T-helper 17 cell (primary cell): Measurements from ENCODE around the gene PEDS1. TPM values are rescaled to one million over a fixed set of nuclear protein-coding genes. Genes with fewer than 3 reads are reported as not detected.
"Not testable (repeated sequence)": the region's sequence is repeated elsewhere in the genome, so short reads cannot be mapped to it uniquely, and the experiment has no call there.

Source experiments
- ATAC-seq: fragments of 150-1000 bp; cut with Tn5 transposase; 2 replicates; pipeline ENCODE4 v1.10.0; 2021; ENCODE audit warnings: mild to moderate bottlenecking, moderate library complexity
- DNase-seq, 3 donors: peaks; one replicate each; pipeline versions ENCODE4 v3.0.0 to v3.0.0-alpha.2; 2020 to 2021
- H3K9me3 ChIP-seq: one replicate; pipeline ENCODE4 v1.7.0; 2013; ENCODE audit warnings: low read length, mild to moderate bottlenecking; ENCODE audit not compliant: control insufficient read depth, poor library complexity, severe bottlenecking
- H3K27ac Mint-ChIP-seq: one replicate; pipeline ENCODE4 v1.8.0; 2022; ENCODE audit warnings: mild to moderate bottlenecking, moderate library complexity, mixed read lengths
- H3K27me3 Mint-ChIP-seq: one replicate; pipeline ENCODE4 v1.8.0; 2022; ENCODE audit warnings: mixed read lengths
- H3K36me3 Mint-ChIP-seq: one replicate; pipeline ENCODE4 v1.8.0; 2022; ENCODE audit warnings: low read depth, mixed read lengths
- H3K4me1 Mint-ChIP-seq: one replicate; pipeline ENCODE4 v1.8.0; 2022; ENCODE audit warnings: mild to moderate bottlenecking, mixed read lengths
- H3K4me3 Mint-ChIP-seq: one replicate; pipeline ENCODE4 v1.8.0; 2022; ENCODE audit warnings: mild to moderate bottlenecking, moderate library complexity, mixed read lengths
- total RNA-seq, 4 donors: library from RNA in 2 of 4; stranded (reverse) in 2 of 4; gene quantifications; one replicate each; pipeline ENCODE4 v1.2.3 and lab custom pipeline; 2022 to 2026

PEDS1 gene
- total RNA-seq, 2 donors from 2014 or later: 14.3 to 22.6 TPM

GRCh38 chr20:50186987-50187402 is 33.5 kb upstream of the PEDS1 start:
- DNase-seq: no peak
- Mint-ChIP-seq H3K36me3 (no peaks in the 10 kb centered on the region), H3K27me3 (peaks cover 18% of the 10 kb centered on the region), H3K4me1 (peaks cover 7% of the 10 kb centered on the region), H3K27ac (no peak overlapping the region), H3K4me3 (no peak overlapping the region)
- no peaks in the 10 kb centered on the region for H3K9me3 ChIP-seq
- no peak for ATAC-seq

GRCh38 chr20:50186151-50186885 is 32.8 kb upstream of the PEDS1 start:
- H3K27ac Mint-ChIP-seq: peak overlapping the region; percentile 84
- no peaks in the 10 kb centered on the region for H3K9me3 ChIP-seq
- peak; percentile 74 to 87 (median 81) for DNase-seq
- peak; percentile 52 for ATAC-seq
- H3K4me1 Mint-ChIP-seq: peaks cover 7% of the 10 kb centered on the region
- peaks cover 18% of the 10 kb centered on the region for H3K27me3 Mint-ChIP-seq
- no peaks in the 10 kb centered on the region for H3K36me3 Mint-ChIP-seq
- no peak overlapping the region for H3K4me3 Mint-ChIP-seq

- Mint-ChIP-seq H3K4me1 (peaks cover 7% of the 10 kb centered on the region), H3K36me3 (no peaks in the 10 kb centered on the region), H3K27ac (peak overlapping the region; percentile 84), H3K27me3 (peaks cover 18% of the 10 kb centered on the region), H3K4me3 (no peak overlapping the region)
- ATAC-seq (no peak), DNase-seq (no peak)
- no peaks in the 10 kb centered on the region for H3K9me3 ChIP-seq
These were observed 31.9 kb upstream of the PEDS1 start for GRCh38 chr20:50185426-50185825.

- Mint-ChIP-seq H3K27ac (no peak overlapping the region), H3K4me3 (no peak overlapping the region), H3K27me3 (peaks cover 18% of the 10 kb centered on the region), H3K36me3 (no peaks in the 10 kb centered on the region), H3K4me1 (peaks cover 3% of the 10 kb centered on the region)
- H3K9me3 ChIP-seq: no peaks in the 10 kb centered on the region
- DNase-seq (no peak), ATAC-seq (no peak)
These were observed 28.8 kb upstream of the PEDS1 start for GRCh38 chr20:50182346-50182745.

GRCh38 chr20:50181344-50181743 is 27.8 kb upstream of the PEDS1 start:
- H3K4me3 Mint-ChIP-seq: no peak overlapping the region
- H3K27me3 Mint-ChIP-seq: peaks cover 18% of the 10 kb centered on the region
- DNase-seq (no peak), ATAC-seq (no peak)
- peaks cover 3% of the 10 kb centered on the region for H3K4me1 Mint-ChIP-seq
- H3K36me3 Mint-ChIP-seq: no peaks in the 10 kb centered on the region
- H3K9me3 ChIP-seq: no peaks in the 10 kb centered on the region
- no peak overlapping the region for H3K27ac Mint-ChIP-seq

GRCh38 chr20:50178672-50179071 is 25.1 kb upstream of the PEDS1 start:
- not testable (repeated sequence) for H3K9me3 ChIP-seq, ATAC-seq, H3K36me3 Mint-ChIP-seq, H3K27me3 Mint-ChIP-seq, DNase-seq, H3K4me3 Mint-ChIP-seq, H3K4me1 Mint-ChIP-seq, H3K27ac Mint-ChIP-seq

GRCh38 chr20:50175938-50176933 is 22.7 kb upstream of the PEDS1 start:
- Mint-ChIP-seq H3K27ac (no peak overlapping the region), H3K4me3 (no peak overlapping the region), H3K27me3 (peaks cover 18% of the 10 kb centered on the region), H3K4me1 (peaks cover 4% of the 10 kb centered on the region), H3K36me3 (peaks cover 2% of the 10 kb centered on the region)
- no peaks in the 10 kb centered on the region for H3K9me3 ChIP-seq
- ATAC-seq (no peak), DNase-seq (no peak)

- ATAC-seq (no peak), DNase-seq (no peak)
- H3K36me3 Mint-ChIP-seq: peaks cover 3% of the 10 kb centered on the region
- H3K4me3 Mint-ChIP-seq: no peak overlapping the region
- H3K27ac Mint-ChIP-seq: no peak overlapping the region
- H3K9me3 ChIP-seq: no peaks in the 10 kb centered on the region
- peaks cover 4% of the 10 kb centered on the region for H3K4me1 Mint-ChIP-seq
- H3K27me3 Mint-ChIP-seq: peaks cover 19% of the 10 kb centered on the region
These were observed 20.9 kb upstream of the PEDS1 start for GRCh38 chr20:50174456-50174855.

GRCh38 chr20:50172347-50173013 is 19.0 kb upstream of the PEDS1 start:
- Mint-ChIP-seq H3K27me3 (peaks cover 19% of the 10 kb centered on the region), H3K27ac (no peak overlapping the region), H3K36me3 (peaks cover 5% of the 10 kb centered on the region), H3K4me3 (peak overlapping the region; percentile 9), H3K4me1 (peaks cover 5% of the 10 kb centered on the region)
- ATAC-seq (no peak), DNase-seq (no peak)
- no peaks in the 10 kb centered on the region for H3K9me3 ChIP-seq

GRCh38 chr20:50170549-50171220 is 17.2 kb upstream of the PEDS1 start:
- Mint-ChIP-seq H3K4me3 (no peak overlapping the region), H3K36me3 (peaks cover 5% of the 10 kb centered on the region), H3K27me3 (peaks cover 19% of the 10 kb centered on the region), H3K4me1 (peaks cover 11% of the 10 kb centered on the region), H3K27ac (no peak overlapping the region)
- DNase-seq (no peak), ATAC-seq (no peak)
- H3K9me3 ChIP-seq: no peaks in the 10 kb centered on the region

GRCh38 chr20:50169329-50169823 is 15.9 kb upstream of the PEDS1 start:
- ATAC-seq: peak; percentile 80
- peaks cover 5% of the 10 kb centered on the region for H3K36me3 Mint-ChIP-seq
- H3K9me3 ChIP-seq: no peaks in the 10 kb centered on the region
- H3K4me3 Mint-ChIP-seq: no peak overlapping the region
- peak; percentile 54 to 80 (median 66) for DNase-seq
- H3K4me1 Mint-ChIP-seq: peaks cover 11% of the 10 kb centered on the region
- H3K27me3 Mint-ChIP-seq: peaks cover 19% of the 10 kb centered on the region
- no peak overlapping the region for H3K27ac Mint-ChIP-seq

GRCh38 chr20:50165684-50166554 is 12.4 kb upstream of the PEDS1 start:
- peak in 1 of 3 donors; percentile 52 for DNase-seq
- ATAC-seq: peak; percentile 89
- peaks cover 2% of the 10 kb centered on the region for H3K36me3 Mint-ChIP-seq
- no peaks in the 10 kb centered on the region for H3K27me3 Mint-ChIP-seq
- H3K27ac Mint-ChIP-seq: peak overlapping the region; percentile 60
- peaks cover 9% of the 10 kb centered on the region for H3K4me1 Mint-ChIP-seq
- H3K9me3 ChIP-seq: no peaks in the 10 kb centered on the region
- H3K4me3 Mint-ChIP-seq: peak overlapping the region; percentile 78
